Stimulated activated CD4-positive, alpha-beta T cell treated with anti-CD3 and anti-CD28 coated beads, Interleukin-1b, Interleukin-23, amount 100 ng/mL, for 24 hours (primary cell): ENCODE data around the gene PDE4B.

Experiments used
- DNase-seq, 4 experiments: peaks; one replicate each; pipeline ENCODE4 v3.0.0-alpha.2; 2020; ENCODE audit warnings: low read depth in 4 of 4, low spot score in 1 of 4

The PDE4B gene

GRCh38 chr1:66330722-66331141 lies 538.0 kb downstream of the PDE4B start:
- no peak for DNase-seq

- no peak for DNase-seq
These were observed 539.2 kb downstream of the PDE4B start for GRCh38 chr1:66331658-66332547.

- DNase-seq = no peak
These were observed 539.8 kb downstream of the PDE4B start for GRCh38 chr1:66332548-66332901.

- no peak for DNase-seq
These were observed 540.9 kb downstream of the PDE4B start for GRCh38 chr1:66333466-66334199.

- DNase-seq = no peak
These were observed 541.6 kb downstream of the PDE4B start for GRCh38 chr1:66334318-66334717.

GRCh38 chr1:66335125-66335524 lies 542.4 kb downstream of the PDE4B start:
- DNase-seq = no peak

GRCh38 chr1:66335859-66336640 lies 543.4 kb downstream of the PDE4B start:
- peak in 2 of 4 experiments; percentile 36 to 40 for DNase-seq

GRCh38 chr1:66336641-66336990 lies 543.9 kb downstream of the PDE4B start:
- no peak for DNase-seq

- no peak for DNase-seq
These were observed 544.6 kb downstream of the PDE4B start for GRCh38 chr1:66337249-66337648.

- DNase-seq = no peak
These were observed 547.2 kb downstream of the PDE4B start for GRCh38 chr1:66339944-66340343.

GRCh38 chr1:66341446-66342089 lies 548.9 kb downstream of the PDE4B start:
- DNase-seq = no peak

- DNase-seq = no peak
These were observed 550.0 kb downstream of the PDE4B start for GRCh38 chr1:66342707-66343106.

- DNase-seq = no peak
These were observed 551.1 kb downstream of the PDE4B start for GRCh38 chr1:66343569-66344325.

- DNase-seq = no peak
These were observed 553.5 kb downstream of the PDE4B start for GRCh38 chr1:66346057-66346795.

- DNase-seq = no peak
These were observed 554.2 kb downstream of the PDE4B start for GRCh38 chr1:66346873-66347272.

GRCh38 chr1:66348776-66349175 lies 556.1 kb downstream of the PDE4B start:
- DNase-seq = no peak

GRCh38 chr1:66349242-66349641 lies 556.5 kb downstream of the PDE4B start:
- DNase-seq = no peak

- DNase-seq = peak in 1 of 4 experiments; percentile 40
These were observed 557.4 kb downstream of the PDE4B start for GRCh38 chr1:66350001-66350547.

- no peak for DNase-seq
These were observed 558.8 kb downstream of the PDE4B start for GRCh38 chr1:66351478-66351877.
